GM12892 (cell line): ENCODE measurements around the gene ATG16L1.

ENCODE experiments used
- POLR2A ChIP-seq: IDR thresholded peaks from 2 replicates; pipeline ENCODE4 v1.6.1; 2011; ENCODE audit warnings: low read depth, low read length, control low read depth
- POLR2AphosphoS5 ChIP-seq: IDR thresholded peaks from 2 replicates; pipeline ENCODE4 v1.6.1; 2011; ENCODE audit warnings: low read depth, low read length, control low read depth
- TAF1 ChIP-seq: IDR thresholded peaks from 2 replicates; pipeline ENCODE4 v1.6.1; 2011; ENCODE audit warnings: low read depth, mild to moderate bottlenecking, control low read depth, low read length, borderline replicate concordance

- TF ChIP-seq TAF1 (no peak), POLR2A (no peak), POLR2AphosphoS5 (no peak)
These were observed 34.4 kb downstream of the ATG16L1 start for GRCh38 chr2:233285921-233286320.
